A549 treated with DMSO at 1 μM for 4 hours (cell line): ENCODE data around the gene SLC7A14. TPM values are rescaled to one million over a fixed set of nuclear protein-coding genes. Genes with fewer than 3 reads are reported as not detected.

ENCODE experiments used
- total RNA-seq: library from RNA; stranded (reverse); fragments of 200-300 nt; extraction: Qiagen RNA extraction; gene quantifications from 5 replicates; pipeline ENCODE4 v1.2.3, GENCODE V29; 2022; ENCODE audit warnings: low read depth

Gene SLC7A14
- not detected in 5 replicates for total RNA-seq

GRCh38 chr3:170585937-170586310 is at the start of gene SLC7A14:
Gene SLC7A14, minus strand, starts transcription at chr3:170586075. Its CDS starts 59,139 bp downstream, at chr3:170526936.

DNA sequence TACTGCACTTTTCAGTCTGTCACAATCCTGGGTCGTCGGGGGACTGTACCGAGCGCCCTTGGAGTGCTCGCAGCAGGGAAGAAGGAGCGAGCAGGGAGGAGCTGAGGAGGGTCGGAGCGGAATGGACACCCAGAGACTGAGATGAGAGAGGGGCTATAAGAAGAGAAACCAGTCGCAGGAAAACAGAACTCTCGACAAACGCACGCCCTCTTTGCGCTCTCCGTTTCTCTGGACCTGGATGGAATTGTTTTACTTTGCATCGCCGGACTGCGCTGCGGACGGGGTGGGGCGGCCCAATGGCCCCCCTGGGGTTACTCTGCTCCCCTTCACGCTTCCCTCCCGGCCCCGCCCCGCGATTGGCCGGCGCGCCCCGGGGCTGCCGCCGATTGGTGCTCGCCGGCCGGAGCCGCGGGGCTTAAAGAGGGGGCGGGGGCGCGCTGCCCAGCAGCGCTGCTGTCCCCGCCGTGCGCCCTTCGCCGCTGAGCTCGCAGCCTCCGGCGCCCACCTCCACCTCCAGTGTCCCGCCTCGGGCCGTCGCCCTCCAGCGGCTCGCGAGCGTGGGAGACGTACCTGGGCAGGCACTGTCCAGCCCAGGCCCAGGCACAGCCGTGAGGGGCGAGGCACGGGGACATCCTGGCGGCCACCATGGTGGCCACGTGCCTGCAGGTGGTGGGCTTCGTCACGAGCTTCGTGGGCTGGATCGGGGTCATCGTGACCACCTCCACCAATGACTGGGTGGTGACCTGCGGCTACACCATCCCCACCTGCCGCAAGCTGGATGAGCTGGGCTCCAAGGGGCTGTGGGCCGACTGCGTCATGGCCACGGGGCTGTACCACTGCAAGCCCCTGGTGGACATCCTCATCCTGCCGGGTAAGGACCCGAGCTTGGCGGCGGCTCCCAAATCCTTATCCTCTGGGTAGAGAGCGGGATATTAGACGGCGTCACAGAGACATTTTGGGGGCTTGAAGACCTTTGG is 167.2 kb downstream of the SLC7A14 start, which contains the start of gene CLDN11:
Gene CLDN11, plus strand, starts transcription at position 447 of the 977 bp plus-strand sequence. Its CDS starts 199 bp downstream, at position 646.

Other genes starting within 250 kb of the SLC7A14 start
- gene SKIL, start 228.4 kb downstream of the SLC7A14 start, total RNA-seq: 20.9 to 34.6 TPM (median 28.5 TPM) in 5 replicates
- gene CLDN11, start 167.2 kb downstream of the SLC7A14 start, total RNA-seq: 0.07 to 0.24 TPM (median 0.13 TPM) in 4 of 5 replicates, not detected in the other